GM21576 (cell line): Measurements from ENCODE around the gene CCDC127.

ENCODE experiments used
- ATAC-seq: cut with Tn5 transposase; IDR thresholded peaks from one replicate; pipeline ENCODE4 v1.9.1; 2021; ENCODE audit warnings: mild to moderate bottlenecking, moderate library complexity; ENCODE audit not compliant: unreplicated experiment

CCDC127 gene

DNA sequence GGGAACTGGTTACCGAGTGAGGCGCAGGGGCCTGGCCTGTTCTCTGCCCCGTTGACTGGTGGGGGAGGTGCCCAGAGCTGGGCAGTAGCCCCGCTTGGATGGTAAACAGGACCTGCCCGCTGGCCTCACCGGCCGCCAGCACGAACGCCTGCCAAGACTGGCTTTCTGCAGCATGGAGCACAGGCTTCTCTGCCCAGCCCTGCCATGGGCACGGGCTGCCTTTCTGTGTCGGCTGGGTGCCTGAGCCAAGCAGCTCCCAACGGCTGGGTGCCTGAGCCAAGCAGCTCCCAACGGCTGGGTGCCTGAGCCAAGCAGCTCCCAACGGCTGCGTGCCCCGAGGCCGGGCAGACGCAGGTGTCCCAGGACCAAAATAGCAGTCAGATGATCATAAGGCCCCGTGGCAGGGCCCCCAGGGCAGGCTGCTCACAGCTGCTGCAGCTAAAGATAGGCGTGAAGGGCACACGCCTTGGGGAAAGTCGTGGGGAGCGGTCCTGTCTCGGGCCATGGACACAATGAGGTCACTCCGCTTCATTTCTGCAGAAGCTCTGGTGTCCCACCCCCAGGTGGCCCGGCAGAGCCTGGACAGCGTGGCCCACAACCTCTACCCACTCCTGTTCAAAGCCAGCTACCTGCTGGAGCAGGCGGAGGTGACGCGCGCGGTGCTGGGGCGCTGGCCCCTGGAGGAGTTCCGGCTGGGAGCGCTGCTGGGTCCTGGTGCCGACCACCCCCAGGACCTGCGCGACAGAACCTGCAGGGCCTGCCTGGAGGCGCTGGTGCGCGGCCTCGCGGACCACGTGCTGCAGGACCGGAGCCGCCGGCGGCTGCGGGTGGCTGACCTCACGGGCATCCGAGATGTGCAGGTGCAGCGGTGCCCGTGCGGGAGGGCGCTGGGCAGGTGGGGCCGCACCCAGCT lies 26.7 kb downstream of the CCDC127 start, which contains the start of gene LRRC14B:
Gene LRRC14B, plus strand, starts transcription at position 460 of the 913 bp plus-strand sequence. Its CDS starts 44 bp downstream, at position 504.
- peak; percentile 41 for ATAC-seq

- peak; percentile 32 for ATAC-seq
Observed at GRCh38 chr5:190366-191035, 27.5 kb downstream of the CCDC127 start.

DNA sequence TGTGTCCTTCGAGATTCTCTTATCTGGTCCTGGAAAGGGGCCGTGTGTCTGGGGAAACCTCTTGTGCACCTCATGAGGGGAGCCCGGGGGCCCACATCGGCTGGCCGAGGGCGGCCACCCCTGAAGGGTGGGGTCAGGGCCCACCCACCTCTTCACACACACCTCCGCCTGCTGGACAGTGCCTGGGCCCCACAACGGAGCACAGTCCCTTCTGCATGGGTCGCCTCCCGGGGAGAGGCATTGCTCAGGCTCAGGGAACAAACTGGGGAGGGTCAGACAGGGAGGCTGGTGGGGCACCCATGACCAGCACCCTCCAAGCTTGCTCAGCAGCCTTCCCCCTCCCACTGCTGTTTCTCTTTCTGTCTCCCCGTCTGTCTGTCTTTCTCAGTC lies 28.0 kb downstream of the CCDC127 start:
- ATAC-seq: no peak

GRCh38 chr5:189486-189885 lies 28.5 kb downstream of the CCDC127 start:
- no peak for ATAC-seq

- ATAC-seq: peak; percentile 68
Observed at GRCh38 chr5:188488-189481, 29.2 kb downstream of the CCDC127 start.

DNA sequence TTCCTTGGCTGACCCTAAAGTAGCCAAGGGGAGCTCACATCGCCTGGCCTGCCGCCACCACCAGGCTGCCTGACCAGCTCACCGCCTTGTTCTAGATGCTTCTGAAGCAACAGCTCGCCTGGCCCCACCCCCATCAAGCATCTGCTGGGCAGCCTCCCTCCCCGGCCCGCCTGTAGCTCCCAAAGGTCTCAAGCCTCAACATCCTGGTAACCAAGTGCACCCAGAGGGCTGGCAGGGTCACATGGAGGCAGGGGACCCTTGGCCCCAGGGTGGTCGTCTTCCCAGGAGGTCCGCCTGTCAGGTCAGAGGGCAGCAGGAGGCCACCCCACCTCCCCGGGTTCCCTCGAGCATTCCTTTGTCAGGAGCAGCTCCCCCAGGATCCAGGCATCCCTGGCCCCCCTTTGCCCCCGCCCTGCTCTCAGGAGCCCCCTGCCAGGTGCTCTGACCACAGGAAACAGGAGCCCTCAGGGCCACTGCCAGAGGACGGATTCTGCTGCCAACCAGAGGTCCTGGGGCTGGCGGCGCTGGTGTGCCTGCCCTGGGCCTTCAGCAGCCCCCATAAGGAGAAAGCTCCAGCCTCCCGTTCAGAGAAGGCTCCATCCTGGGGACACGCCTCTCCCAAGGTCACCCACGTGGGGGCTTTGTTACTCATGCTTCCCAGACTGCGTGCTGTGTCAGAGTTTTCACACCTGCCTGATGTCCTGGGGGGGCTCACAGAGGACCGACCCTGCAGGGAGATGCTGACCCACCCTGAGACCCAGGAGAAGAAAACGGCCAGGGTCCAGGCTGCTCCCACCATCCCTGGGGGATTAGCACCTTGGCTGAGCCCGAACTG lies 30.1 kb downstream of the CCDC127 start:
- no peak for ATAC-seq

DNA sequence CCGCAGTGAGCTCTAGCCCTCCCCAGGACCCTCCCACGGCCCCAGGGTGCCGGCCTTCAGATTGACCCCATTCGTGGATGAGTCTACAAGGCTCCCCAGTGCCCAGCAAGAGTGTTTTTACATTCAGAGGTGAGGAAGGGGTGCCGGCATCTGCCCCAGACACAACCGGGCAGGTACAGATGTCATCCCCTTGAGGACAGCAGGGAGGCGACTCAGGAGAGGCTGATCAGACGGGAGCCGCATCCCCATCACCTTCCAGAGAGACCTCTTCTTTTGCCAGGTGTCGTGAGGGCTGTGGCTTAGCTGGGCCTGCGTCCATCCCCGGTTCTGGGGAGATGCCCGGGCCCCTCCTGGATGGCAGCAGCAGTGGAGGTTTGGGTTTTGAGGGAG lies 30.9 kb downstream of the CCDC127 start:
- ATAC-seq: no peak

- ATAC-seq: no peak
Observed at GRCh38 chr5:186091-187041, 31.6 kb downstream of the CCDC127 start.

DNA sequence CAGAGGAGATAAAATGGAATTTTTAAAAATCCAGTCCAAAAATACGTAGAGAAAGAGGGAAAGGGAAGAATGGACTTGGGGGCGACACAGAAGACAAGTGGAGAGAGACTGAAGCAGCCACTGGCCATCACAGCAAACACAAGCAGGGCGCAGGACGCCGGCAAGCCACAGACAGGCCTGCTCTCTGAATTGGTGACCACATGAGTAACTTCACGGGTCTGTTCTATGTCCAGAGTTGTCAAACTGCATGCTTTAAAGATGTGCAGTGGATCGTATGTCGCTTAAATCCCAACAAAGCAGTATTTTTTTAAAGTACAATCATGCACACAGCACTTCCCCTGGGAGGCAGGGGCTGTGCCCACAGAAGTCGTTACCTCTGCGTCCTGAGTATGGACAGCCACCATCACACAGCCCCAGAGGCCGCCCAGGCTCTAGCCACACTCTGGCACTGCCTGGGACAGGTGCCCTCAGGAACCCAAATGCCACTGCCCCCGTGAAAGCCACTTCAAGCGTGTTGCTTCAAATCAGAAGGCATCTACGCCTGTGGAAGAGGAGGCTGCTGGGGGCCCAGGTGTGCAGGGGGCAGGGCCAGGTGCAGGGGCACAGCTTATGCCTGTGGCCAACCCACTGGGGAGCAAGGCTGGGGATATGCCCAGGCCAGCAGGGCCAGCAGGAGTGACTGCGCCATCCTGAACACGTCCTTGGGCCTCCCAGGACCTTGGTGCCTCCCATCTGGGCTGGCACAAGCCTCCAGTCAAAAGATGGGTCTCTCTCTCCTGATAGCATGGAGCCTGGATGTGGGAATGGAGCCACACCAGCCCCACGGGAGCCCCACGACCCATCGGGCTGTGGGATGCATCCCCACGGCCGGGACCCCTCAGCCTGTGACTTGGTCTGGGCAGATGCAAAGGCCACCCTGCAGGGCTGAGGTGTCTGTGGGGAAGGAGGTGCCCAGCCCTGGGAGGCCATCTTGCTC lies 32.6 kb downstream of the CCDC127 start:
- ATAC-seq: no peak

DNA sequence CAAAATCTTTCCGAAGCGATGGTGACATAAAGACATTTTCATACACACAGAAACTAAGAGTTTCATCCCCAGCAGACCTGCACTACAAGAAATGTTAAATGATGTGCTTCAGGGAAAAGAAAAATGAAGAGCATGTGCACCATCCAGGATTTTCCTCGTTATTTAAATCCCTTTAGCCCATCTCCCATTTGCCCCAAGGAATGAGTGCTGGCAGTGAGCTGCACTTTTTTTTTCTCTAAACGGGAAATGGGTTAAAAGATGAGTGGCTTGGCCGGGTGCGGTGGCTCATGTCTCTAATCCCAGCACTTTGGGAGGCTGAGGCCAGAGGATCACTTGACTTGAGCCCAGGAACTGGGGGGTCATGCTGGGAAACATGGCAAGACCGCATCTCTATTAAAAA lies 33.5 kb downstream of the CCDC127 start:
- ATAC-seq: no peak

DNA sequence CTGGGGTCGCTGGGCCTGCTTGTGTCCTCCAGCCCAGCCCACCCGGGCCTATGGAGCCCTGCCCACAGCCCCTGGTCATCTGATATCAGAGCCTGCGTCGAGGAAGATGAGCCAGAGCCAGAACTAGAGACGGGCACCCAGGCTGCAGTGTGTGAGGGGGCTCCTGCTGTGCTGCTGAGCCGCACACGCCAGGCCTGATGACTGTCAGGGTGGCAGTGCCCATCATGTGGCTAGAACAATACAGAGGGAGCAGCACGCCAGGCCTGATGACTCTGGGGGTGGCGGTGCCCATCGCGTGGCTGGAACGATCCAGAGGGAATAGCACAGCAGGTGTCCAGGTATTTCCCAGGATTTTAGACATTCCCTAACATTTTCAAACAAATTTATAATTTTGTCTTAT lies 35.8 kb downstream of the CCDC127 start:
- no peak for ATAC-seq

DNA sequence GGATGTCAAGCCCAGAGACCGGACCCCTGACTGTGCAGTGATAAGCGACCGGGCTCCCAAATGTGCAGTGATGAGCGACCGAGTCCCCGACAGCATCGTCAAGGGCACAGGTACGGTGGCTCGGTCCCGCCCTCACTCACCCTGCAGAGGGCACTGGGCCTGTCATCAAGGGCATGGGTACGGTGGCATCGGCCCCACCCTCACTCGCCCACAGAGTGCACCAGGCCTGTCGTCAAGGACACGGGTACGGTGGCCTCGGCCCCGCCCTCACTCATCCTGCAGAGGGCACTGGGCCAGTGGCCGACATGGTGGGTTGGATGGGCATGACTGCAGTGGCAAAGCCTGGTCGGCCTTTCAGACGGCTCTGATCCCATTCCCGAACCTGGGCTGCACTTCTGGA lies 36.4 kb downstream of the CCDC127 start:
- no peak for ATAC-seq

- no peak for ATAC-seq
Observed at GRCh38 chr5:181160-181559, 36.8 kb downstream of the CCDC127 start.

- no peak for ATAC-seq
Observed at GRCh38 chr5:180286-180918, 37.6 kb downstream of the CCDC127 start.

GRCh38 chr5:179401-179800 lies 38.6 kb downstream of the CCDC127 start:
- ATAC-seq: no peak

GRCh38 chr5:178110-178509 lies 39.8 kb downstream of the CCDC127 start:
- ATAC-seq: no peak

DNA sequence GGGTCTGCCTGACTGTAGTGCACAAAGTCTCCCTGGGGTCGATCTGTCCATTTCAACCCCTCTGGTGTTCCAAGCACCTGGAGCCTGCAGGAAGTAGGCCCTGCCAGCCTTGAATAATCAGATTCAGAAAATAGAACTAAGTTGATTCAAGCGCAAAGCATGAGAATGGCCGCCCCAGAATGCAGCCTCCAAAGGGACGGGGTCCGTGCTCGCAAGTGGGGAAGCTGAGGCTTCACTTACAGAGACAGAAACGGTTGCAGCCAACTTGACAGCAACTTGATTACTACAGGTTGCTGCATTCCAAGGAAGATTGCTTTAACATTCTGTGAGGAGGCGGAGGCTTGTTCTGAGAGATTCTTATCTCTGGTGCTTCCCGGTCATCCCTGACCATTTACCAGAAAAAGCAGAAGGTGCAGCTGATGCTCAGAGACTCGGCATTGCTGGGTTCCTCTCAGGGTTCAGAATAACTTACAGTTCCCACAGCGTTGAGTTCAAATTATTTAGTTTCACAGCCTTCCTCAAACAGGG lies 41.6 kb downstream of the CCDC127 start:
- no peak for ATAC-seq
